ENCODE results near the gene RAC2.

DNA sequence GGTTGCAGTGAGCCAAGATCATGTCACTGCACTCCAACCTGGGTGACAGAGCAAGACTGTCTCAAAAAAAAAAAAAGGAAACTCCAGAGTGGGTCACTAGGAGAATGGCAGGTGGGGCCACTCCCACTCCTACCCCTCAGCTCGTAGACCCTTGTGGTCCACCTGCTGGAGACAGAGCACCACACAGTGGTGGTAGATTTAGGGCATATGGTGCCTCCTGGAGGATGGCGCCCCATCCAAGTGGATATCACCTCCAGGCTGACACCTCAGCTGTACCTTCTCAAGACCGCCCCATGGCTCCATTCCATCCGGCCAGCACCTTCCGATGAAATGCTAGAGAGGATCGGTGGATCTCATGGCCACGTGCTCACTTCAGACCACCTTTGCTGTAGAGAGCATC, 44.5 kb upstream of the RAC2 start:
- TF ChIP-seq CTCF (IDR thresholded peaks at IDR 0.05) (no peak), POLR2A (IDR thresholded peaks at IDR 0.05) (no peak)
